IMR-90 (cell line): ENCODE data around the gene ERVK3-1.

Source experiments
- BHLHE40 ChIP-seq: fragments of 150-350 bp; IDR thresholded peaks from 2 replicates; pipeline ENCODE4 v1.6.1; 2016; ENCODE audit warnings: mild to moderate bottlenecking, low read depth, low read length
- CTCF ChIP-seq: conservative IDR thresholded peaks from 2 replicates; pipeline ENCODE4 v1.5.1; 2012; ENCODE audit warnings: mild to moderate bottlenecking, low read depth, low read length, improper control_type of control experiment
- POLR2A ChIP-seq: IDR thresholded peaks from 2 replicates; pipeline ENCODE4 v1.6.1; 2012; ENCODE audit warnings: mild to moderate bottlenecking, low read depth, low read length
- RAD21 ChIP-seq: IDR thresholded peaks from 2 replicates; pipeline ENCODE4 v1.6.1; 2012; ENCODE audit warnings: low read length, improper control_type of control experiment
- TF ChIP-seq, protein P1 (sequence below): fragments of 150-350 bp; IDR thresholded peaks from 2 replicates; pipeline ENCODE4 v1.6.1; 2016; ENCODE audit warnings: low read depth, mild to moderate bottlenecking, low read length, moderate library complexity, borderline replicate concordance

GRCh38 chr19:58336216-58336615 is 31.0 kb downstream of the ERVK3-1 start:
- no peak for TF ChIP-seq BHLHE40
- no peak for TF ChIP-seq CTCF
- TF ChIP-seq, protein P1, sequence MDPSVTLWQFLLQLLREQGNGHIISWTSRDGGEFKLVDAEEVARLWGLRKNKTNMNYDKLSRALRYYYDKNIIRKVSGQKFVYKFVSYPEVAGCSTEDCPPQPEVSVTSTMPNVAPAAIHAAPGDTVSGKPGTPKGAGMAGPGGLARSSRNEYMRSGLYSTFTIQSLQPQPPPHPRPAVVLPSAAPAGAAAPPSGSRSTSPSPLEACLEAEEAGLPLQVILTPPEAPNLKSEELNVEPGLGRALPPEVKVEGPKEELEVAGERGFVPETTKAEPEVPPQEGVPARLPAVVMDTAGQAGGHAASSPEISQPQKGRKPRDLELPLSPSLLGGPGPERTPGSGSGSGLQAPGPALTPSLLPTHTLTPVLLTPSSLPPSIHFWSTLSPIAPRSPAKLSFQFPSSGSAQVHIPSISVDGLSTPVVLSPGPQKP: no peak
- TF ChIP-seq RAD21: no peak
- no peak for TF ChIP-seq POLR2A
